Activated T-cell treated with anti-CD3 and anti-CD28 coated beads for 48 hours (primary cell): Measurements from ENCODE around the gene RAP1A.

Experiments used
- DNase-seq: peaks from one replicate; pipeline ENCODE4 v3.0.0-alpha.2; 2020; ENCODE audit warnings: low read depth

RAP1A gene

DNA sequence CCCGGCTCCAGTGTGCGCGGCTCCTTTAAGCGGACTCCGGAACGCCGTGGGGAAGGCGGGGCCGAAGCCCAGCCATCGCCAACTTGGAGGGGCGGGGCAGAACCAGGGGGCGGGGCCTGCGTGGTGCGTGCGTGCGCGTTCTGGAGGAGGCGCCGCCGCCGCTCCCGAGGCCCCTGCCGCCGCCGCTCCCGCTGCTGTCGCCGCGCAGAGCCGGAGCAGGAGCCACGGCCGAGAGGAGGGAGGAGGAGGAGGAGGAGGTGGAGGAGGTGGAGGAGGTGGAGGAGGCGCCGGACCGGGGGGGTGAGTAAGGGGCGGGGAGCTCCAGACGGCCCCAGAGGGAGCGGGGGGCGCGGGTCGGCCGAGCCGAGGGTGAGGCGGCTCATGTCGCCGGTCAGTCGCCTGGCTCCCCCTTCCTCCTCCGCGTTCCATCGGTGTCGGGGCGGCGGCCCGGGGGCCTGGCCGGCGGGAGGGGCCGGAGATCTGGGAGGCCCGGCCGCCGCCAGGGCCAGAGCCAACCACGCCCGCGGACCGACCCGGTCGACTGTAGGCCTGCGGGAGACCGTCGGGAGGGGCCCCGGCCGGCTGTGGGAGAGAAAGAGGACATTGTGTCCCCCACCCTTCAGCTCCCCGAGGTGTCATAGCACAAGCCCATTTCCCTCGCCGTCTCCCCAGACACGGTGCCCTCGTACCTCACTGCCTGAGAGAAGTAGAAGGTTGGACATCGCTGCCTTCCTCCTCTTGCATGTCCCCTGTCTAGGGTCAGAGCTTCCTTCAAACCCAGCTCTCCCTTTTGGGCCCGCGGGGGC lies at the start of gene RAP1A:
RAP1A (plus strand) TSS at position 155 of the 806 bp plus-strand sequence. CDS start 71,572 bp downstream, outside the sequence.
- peak; percentile 96 for DNase-seq

DNA sequence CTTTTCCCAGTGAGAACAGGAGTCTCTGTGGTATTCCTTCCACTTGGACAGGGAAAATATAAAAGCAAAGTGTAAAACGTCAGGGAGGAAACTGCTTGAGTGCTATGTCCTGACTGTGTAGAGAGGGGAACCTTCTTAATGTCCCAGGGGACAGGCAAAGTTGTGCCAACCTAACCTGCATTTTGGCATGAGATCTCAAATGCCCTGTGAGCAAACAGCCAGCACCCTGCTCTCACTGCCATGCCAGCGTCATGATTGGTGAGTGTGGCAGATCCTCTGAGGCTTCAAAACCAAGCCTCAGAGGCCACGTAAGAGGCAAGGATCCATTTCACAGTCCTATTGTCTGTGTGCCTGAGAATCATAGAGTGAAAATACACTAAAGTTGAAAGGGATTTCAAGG lies 49.7 kb upstream of the RAP1A start:
- no peak for DNase-seq

DNA sequence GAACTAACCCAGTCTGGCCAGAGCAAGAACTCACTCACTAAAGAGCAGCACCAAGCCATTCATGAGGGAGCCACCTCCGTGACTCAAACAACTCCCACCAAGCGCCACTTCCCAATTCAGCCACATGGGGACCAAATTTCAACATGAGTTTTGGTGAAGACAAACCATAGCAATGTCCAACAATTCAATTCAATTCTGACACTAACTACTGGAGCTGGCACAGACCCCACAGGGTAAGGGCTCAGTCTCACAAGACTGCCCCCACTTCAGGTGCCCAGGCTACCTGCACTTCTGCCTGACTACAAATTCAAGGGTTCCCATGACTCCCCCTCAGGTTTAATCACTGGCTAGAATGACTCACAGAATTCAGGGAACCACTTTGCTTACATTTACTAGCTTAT lies 48.8 kb upstream of the RAP1A start:
- DNase-seq: peak; percentile 27

DNA sequence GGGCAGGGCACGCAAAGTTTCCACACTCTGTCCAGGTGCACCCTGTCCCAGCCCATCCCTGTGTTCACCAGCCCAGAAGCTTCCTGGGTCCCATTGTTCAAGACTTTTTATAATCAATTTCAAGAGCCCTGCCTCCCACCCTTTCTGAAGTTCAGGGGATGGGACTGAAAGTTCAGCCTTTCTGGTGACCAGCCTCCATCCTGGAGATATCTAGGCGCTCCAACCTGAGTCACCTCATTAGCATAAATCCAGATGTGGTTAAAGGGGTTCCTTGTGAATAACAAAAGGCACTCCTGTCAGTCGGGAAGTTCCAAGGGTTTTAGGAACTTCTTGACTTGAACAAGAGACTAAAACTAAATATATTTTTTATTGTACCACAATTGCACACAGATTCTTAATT lies 48.4 kb upstream of the RAP1A start:
- no peak for DNase-seq

DNA sequence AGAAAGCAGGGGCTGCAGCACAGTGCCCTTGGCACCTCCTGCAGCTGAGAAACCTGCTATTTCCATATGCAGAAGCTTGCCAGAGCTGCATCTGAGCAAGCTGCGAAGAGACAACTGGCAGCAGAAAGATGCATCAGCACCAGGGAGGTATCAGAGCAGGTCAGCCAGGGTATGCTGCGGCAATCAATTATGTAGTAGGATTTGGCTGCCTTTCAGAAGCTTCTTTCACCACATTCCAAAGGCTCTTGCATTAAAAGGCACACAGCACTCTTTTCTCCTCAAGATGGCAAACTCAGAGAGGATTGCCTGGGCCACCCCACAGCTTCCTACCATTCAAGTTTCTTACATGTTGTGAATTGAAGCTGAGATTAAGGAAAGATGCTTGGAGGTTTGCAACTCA lies 47.6 kb upstream of the RAP1A start:
- DNase-seq: no peak

DNA sequence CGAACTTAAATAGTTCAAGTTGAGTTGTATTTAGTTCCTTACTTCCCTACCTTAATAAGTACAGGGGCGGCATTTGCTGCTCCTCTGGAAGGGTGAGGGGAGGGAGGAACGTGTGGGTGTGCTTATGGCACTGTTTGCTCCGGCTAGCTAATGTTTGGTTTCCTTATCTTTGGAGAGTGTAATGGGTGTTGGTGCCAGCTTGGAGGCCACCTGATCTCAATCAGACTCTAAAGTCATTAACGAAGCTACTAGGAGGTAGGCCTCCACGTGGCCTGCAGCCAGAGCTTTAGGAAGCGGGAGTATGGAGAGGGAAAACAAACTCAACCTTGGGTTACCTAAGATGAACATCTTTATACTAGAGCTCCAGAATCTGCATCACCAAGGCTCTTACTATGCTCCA lies 43.0 kb upstream of the RAP1A start:
- DNase-seq: no peak

DNA sequence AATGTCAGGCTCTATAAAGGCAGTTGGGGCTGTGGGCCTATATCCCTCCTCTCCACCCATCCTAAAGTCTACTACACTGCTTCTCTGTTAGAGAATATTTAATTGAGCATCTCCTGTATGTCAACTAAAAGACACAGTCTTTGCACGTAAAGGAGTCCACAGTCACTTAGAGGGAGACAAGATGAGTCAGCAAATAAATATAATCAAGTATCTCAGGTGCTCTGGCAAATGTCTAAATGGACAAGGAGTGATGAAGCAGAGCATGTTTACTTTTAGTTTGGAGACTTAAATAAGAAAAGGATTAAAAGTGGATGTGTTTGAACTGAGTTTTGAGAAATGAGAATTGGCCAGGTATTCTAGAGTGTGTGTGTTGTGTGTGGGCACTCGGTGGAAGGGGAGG lies 41.8 kb upstream of the RAP1A start:
- DNase-seq: no peak

DNA sequence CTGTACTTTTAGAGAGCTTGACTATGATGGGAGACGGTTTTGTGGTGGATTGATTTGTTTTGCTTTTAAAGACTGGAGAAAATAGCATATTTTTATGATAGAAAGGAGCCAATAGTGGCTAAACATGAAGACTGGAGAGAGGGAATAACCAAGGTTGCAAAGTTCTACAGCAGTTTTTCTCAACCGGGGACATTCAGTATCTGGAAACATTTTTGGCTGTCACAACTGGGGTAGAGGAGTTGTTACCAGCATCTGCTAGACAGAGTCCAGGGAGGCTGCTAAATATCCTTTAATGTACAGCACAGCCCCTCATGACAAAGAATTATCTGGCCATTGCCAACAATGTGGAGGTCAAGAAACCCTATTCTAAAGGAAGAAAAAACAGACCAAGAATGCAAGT lies 38.4 kb upstream of the RAP1A start:
- DNase-seq: no peak

DNA sequence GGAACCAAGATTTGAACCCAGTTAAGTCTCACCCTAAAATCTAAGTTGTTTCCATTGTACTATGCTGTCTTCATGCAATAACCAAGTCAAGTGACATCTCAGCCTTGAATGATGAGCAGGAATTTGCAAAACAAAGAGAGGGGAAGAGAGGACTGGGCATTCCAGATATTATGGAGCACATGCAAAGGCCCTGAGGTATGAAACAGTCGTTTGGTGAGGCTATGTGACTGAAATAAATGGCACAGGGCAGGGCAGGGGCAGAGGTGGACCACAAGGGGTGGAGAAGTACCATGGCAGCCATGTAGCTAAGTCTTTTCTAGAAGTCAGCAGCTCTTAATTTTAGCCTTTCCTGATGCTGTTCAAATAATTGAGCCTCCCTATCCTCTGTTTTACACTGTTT lies 37.6 kb upstream of the RAP1A start:
- DNase-seq: no peak

DNA sequence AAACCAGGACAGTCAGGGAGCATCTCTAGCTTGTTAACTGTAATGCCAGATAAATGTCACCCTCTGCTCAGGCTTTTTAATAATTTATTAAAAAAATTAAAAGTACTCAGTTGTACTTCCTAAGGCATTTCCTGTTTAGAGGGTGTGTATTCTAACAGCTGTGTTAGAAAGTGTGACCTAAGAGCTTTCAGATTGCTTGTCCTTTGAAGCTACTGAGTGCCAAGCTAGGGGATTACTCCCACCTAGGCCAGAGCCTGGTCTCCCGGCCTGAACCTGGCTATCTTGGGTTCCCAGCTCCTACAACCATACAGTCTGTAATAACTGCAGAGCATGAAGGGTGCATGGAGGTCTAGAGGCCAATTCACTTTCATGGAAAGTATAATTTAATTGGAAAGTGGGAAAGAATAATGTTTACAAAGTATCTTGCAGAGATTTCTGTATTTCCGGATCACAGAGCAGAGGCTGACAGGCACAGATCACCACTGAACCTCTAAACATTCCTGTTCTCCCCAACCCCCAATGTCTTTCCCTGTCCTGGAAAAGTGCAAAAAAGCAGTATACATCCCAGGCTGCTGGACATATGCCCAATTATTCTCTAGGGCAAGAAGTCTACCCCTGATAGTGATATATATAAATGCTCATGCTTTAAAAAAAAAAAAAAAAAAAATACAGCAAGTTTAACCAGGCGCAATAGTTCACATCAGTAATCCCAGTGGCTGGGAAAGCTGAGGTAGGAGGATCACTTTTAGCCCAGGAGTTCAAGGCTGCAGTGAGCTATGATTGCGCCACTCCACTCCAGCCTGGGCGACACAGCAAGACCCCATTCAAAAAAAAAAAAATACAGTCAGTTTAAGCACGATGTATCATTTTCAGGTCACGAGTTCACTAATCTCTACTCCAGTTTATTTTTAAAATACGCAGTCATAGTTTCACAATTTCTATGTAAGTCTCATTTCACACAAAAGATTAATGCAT lies 36.7 kb upstream of the RAP1A start:
- no peak for DNase-seq

DNA sequence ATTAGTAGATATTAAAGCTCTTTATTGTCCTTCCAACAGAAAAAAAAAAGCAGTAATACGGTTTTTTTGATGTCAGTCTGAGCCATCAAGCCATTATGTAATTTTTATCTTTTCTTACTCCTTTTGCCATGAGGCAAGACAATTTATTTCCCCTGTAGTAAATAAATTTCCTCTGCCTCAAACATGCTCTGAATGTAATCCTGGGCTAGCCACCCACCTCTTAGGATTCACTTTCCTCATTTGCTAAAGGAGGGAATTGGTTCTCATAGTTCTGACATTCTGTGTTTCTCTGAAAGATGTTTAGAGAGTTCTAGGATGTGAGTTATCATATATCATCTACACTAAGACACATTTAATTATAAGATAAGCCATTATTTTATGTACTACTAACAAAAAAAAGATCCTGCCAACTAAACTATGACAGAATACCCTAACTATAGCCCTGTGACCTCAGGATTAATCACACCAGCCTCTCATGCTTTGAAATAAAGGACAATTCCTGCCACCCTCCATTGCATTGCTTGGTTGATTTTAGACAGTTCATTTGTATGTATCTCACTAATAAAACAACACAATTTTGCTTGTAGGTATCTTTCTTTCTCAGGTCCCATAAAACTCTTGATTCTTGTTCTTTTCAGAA lies 34.0 kb upstream of the RAP1A start:
- DNase-seq: no peak

DNA sequence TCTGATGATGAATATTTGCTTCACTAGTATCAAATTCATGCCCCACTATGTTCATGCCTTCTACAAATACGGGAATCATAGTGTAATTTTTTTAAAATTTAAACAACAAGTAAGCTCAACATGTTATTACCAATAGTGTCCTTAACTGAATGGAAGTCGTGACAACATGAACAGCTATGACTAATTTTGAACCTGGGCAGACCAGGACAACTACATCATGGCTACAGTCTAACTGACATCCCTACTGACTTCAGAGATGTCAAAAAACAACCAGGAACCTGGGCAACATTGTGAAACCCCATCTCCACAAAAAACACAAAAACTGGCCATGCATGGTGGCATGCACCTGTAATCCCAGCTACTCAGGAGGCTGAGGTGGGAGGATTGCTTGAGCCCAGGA lies 33.5 kb upstream of the RAP1A start:
- no peak for DNase-seq

DNA sequence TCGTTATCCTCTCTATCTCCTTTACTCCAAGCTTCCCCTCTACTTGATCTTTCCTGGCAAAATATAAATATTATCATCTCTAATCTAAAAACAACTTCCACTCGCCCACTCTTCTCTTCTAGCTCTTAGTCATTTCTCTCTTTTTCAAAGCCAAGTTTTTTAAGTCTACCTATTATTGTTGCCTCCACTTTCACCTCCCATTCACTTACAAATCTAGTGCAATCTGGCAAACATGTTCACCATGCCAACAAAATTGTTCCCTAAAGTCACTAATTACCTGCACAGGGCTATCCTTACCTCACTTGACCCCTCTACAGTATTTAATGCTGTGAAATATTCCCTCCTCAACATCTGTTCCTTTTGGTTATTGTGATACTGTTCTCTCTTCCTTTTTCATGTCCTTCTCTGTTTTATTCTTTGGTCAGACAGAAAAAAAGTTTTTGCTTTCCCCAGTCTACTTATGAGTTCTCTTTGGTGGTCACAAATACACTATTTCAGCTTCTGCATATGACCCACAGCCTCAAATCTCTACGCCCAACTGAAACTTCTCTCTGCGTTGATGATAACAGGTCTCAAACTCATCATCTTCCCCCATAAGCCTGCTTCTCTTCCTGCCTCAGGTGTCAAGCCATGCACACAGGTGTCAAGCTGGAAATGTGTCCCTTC lies 31.9 kb upstream of the RAP1A start:
- DNase-seq: no peak

DNA sequence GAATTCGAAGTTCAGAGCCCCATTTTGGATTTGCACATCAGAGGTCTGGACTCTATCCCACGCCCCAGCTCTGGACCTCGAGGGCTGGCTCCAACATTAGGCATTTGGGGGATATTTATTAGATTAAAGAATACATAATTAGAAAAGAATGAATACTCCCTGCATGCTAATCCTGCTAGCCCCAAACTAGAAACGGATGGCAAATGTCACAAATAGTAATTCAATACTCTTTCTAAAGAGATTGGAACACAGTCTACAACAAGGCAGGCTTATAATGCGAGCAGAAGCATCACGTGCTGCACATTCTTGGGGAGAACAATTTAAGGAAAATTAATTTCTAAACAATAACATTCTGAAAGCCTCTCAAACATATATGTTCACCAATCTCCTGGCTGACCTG lies 27.7 kb upstream of the RAP1A start:
- DNase-seq: no peak

DNA sequence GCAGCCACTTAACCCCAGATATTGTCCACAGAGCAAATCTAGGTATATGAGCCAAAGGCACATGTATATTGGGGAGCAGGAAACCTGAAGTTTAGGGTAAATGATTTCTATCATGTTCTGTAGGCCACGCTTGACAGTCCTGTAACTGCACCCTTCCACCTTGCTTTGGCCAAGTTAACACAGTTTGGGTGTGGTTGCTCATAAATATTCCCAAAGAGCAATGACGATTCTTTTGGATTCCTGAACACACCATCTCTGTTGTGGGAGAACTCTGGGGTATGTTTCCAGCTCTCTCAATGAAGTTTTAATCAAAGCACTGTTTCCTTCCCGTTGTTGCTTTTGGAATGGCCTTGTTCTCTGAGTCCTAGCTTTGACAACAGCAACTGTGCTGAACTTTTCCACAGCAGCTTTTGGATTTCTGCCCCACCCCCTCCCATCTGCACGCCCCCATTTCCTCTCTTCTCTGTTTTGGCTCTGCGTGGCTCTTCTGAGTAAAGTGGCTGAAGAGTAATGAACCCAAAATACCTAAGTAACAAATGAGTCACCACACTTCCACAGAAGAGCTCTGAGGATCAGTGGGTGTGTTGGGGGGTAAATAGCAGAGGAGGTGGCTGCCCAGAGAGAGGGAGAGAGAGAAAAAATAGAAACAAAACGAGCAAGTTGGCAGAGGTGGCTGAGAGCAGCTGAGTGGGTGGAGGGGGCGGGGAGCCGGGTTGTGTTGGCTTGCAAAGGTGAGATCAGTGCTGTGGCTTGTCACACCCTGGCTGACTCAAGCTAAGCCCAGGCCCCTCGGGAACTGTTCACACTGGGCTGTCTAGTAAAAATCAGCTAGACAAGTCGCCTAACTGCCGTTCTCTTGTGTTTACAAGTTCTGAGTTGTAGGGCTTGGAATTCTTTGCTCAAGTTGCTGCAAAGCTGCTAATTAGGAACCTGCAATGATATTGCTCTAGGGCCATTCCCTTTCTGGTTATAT lies 26.9 kb upstream of the RAP1A start:
- peak; percentile 93 for DNase-seq

DNA sequence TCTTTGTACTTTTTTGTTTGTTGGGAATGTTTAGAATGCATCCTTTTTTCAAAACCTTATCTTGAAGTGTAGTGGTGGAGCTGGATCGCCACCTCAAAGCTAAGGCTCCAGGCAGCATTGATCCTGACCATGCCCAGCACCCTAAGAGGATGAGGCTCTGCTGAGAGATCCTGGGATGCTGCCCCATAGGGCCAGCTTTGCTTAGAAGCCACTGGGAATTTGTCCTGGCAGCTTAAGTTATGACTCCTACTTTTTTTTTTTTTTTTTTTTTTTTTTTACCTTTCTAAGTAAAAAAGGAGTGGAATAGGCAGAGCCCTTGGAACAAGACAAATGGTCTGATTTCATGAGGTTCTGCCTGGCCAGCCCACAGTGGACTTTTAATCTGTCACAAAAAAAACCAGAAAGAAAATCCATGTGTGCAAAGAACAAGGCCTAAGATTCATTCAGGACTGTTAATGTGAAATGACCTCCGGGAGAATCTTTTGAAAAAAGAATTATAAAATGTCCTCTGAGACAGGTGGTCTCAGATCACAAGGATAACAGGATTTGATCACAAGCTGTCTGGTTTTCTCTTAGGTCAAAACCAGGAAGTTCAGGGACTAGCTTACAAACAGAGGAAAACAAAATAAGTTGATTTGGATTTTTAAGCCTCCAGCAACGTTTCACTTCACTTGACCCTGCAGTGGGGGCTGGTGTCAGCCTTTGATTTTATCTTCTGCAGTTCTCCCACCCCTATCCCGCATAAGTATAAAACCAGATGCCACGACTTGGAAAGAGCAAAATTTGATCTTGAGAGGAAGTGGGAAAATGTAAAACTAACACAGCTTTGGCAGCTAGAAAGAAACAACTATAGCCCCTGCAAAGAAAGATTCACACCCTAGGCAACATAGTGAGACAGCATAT lies 25.9 kb upstream of the RAP1A start:
- DNase-seq: no peak

DNA sequence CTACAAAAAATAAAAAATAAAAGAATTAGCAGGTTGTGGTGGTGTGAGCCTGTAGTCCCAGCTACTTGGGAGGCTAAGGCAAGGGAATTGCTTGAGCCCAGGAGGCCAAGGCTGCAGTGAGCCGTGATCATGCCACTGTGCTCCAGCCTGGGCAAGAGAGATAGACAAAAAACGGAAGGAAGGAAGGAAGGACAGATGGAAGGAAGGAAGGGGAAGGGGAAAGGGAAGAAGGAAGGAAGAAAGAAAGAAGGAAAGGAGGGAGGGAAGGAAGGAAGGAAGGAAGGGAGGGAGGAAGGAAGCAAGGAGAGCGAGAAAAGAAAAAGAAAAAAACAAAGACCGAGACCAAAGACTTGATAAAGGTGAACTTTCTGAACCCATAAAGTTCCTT lies 25.3 kb upstream of the RAP1A start:
- DNase-seq: no peak

DNA sequence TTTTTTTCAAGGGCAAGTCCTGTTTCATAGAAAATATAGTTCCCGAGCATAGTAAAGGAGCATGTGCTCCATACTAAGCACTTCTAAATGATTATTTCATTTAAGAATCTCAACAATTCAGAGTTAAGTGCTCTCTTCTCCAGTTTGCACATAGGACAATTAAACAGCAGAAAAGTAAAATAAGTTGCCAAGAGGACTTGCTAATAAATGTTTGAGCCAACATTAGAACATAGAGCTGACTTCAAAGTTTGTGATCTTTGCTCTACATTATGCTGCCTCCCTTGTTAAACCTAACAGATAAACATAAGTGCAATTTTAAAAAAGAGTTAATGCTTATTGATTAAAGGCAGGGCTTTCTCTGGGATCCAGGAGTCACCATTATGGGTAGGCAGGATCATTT lies 23.8 kb upstream of the RAP1A start:
- no peak for DNase-seq

DNA sequence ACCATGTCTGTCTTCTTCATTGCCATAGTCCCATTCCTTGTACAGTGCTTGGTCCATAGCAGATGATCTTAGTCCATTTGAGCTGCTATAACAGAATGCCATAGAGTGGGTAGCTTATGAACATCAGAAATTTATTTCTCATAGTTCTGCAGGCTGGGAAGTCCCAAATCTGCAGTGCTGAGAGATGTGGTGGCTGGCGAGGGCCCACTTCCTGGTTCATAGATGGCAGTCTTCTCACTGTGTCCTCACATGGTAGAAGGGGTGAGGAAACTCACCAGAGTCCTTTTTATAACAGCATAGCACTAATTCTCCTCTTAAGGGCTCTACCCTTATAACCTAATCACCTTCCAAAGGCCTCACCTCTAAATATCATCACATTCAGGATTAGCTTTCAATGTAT lies 23.1 kb upstream of the RAP1A start:
- no peak for DNase-seq

DNA sequence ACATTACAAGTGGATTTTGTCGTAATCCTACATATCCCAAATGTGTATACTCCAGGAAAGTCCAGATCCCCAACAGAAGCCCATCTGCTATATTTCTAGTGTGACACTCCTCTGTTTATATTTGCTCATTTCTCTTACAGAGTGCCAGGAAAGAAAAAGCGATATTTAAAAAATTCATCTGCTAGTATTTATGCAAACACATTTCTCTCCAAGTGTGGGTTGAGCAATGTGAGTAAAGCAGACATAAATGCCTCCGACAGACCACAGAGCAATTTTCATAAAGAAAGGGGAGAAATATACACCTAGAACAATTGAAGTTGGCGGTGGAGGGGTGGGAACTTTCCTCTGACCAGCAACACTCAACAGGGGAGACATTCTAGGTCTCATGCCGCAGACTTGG lies 22.2 kb upstream of the RAP1A start:
- no peak for DNase-seq
